ENCODE results near the gene DAPK1.

- TF ChIP-seq TCF12 (IDR thresholded peaks at IDR 0.05; ENCODE audit: low read depth) (no peak), EP300 (IDR thresholded peaks at IDR 0.05; ENCODE audit: borderline replicate concordance) (no peak), TEAD4 (IDR thresholded peaks at IDR 0.05) (no peak), RAD21 (IDR thresholded peaks at IDR 0.05; ENCODE audit: low read depth) (no peak), YY1 (IDR thresholded peaks at IDR 0.05; ENCODE audit: low read depth) (no peak), CEBPB (IDR thresholded peaks at IDR 0.05) (no peak), ZBTB7A (IDR thresholded peaks at IDR 0.05; ENCODE audit: low read depth) (no peak), TAF1 (IDR thresholded peaks at IDR 0.05; ENCODE audit: low read depth) (no peak), MAX (IDR thresholded peaks at IDR 0.05) (no peak), FOXM1 (IDR thresholded peaks at IDR 0.05; ENCODE audit: borderline replicate concordance, low read depth) (no peak)
These were observed 9.9 kb downstream of the DAPK1 start for GRCh38 chr9:87507576-87507975.

Data from Ishikawa (cell line).